ENCODE measurements around the gene TSACC. TPM values are rescaled to one million over a fixed set of nuclear protein-coding genes. Genes with fewer than 3 reads are reported as not detected.
"Not testable (repeated sequence)": the region's sequence is repeated elsewhere in the genome, so short reads cannot be mapped to it uniquely, and the experiment has no call there.

TSACC gene
- total RNA-seq, 1 donor from 2014 or later = 0.25 TPM

DNA sequence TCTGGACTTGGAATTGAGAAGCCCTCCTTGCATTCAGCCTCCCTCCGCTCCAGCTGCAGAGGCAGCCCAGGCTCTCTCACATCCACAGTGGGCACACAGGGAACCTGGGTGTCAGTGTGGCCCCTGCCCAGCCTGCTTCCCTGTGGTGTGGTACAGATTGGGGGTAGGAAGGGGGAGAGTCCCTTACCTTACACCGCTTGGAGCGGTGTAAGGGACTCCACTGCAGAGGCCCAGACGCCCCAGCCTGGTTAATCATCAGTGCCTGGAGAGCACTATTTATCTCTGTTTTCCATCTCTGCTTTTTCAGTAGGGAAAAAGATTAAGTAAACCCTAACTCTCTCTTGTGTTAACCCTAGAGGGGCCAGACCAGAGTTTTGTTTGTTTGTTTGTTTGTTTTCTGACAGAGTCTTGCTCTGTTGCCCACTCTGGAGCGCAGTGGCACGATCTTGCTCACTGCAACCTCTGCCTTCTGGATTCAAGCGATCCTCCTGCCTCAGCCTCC lies 29.9 kb downstream of the TSACC start:
- DNase-seq (ENCODE audit: low read depth) = no peak
- Histone ChIP-seq H3K27me3 (ENCODE audit: control insufficient read depth, insufficient read depth, low read length) (peaks cover 46% of the 10 kb centered on the region), H3K4me3 (ENCODE audit: low read depth, low read length) (no peak overlapping the region), H3K36me3 (ENCODE audit: control insufficient read depth, insufficient read depth, low read length) (no peaks in the 10 kb centered on the region)
- TF ChIP-seq CTCF (IDR thresholded peaks at IDR 0.05; ENCODE audit: insufficient read depth, low read length, poor library complexity, severe bottlenecking) = no peak

GRCh38 chr1:156368889-156369684 lies 30.8 kb downstream of the TSACC start, which contains the start of gene RHBG:
Gene RHBG, plus strand, starts transcription at chr1:156369211. Its CDS starts 39 bp downstream, at chr1:156369250.
- Histone ChIP-seq H3K36me3 (ENCODE audit: control insufficient read depth, insufficient read depth, low read length) (no peaks in the 10 kb centered on the region), H3K27me3 (ENCODE audit: control insufficient read depth, insufficient read depth, low read length) (peaks cover 46% of the 10 kb centered on the region), H3K4me3 (ENCODE audit: low read depth, low read length) (peak within 1 kb of the TSS; percentile 32)
- TF ChIP-seq CTCF (IDR thresholded peaks at IDR 0.05; ENCODE audit: insufficient read depth, low read length, poor library complexity, severe bottlenecking) = no peak
- no peak for DNase-seq (ENCODE audit: low read depth)

DNA sequence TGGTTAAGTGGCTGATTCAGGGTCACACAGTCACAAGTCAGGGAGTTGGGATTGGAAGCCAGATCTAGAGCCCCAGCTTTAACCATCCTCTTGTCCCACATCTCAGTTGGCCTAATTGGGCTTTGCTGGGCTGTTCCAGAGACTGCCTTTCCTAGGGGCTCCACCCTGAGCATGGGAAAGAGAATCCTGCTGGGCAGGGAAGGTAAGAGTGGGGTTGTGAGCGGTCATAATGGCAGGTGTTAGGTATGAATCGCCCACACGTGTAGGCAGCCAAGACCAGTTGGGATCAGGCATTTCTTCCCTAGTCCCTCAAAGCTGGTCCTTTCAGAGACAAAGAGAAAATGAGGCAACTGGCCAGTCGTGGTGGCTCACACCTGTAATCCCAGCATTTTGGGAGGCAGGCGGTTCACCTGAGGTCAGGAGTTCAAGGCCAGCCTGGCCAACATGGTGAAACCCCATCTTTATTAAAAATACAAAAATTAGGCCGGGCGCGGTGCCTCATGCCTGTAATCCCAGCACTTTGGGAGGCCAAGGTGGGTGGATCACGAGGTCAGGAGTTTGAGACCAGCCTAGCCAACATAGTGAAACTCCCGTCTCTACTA lies 31.5 kb downstream of the TSACC start:
- not testable (repeated sequence) for H3K36me3 ChIP-seq (ENCODE audit: control insufficient read depth, insufficient read depth, low read length); DNase-seq (ENCODE audit: low read depth); H3K4me3 ChIP-seq (ENCODE audit: low read depth, low read length)
- peaks cover 43% of the 10 kb centered on the region for H3K27me3 ChIP-seq (ENCODE audit: control insufficient read depth, insufficient read depth, low read length)

GRCh38 chr1:156371553-156372264 lies 33.4 kb downstream of the TSACC start:
- no peak for DNase-seq (ENCODE audit: low read depth)
- no peak overlapping the region for H3K4me3 ChIP-seq (ENCODE audit: low read depth, low read length)

DNA sequence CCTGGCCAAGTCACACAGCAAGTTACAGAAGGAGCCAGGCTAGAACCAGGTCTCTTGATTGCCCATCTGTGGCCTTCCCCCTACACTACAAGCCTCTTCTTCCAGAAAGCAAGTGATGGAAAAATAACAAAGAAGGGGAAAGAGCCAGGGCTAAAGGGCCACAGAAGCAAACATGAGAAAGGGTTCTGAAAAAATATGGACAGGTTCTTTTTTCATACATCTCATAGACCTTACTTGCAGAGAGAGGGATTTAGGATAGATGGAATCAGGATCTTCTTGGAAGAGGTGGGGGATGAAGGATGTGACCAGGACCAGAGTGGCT lies 33.9 kb downstream of the TSACC start:
- H3K27me3 ChIP-seq (ENCODE audit: control insufficient read depth, insufficient read depth, low read length) = peaks cover 31% of the 10 kb centered on the region
- no peaks in the 10 kb centered on the region for H3K36me3 ChIP-seq (ENCODE audit: control insufficient read depth, insufficient read depth, low read length)
- TF ChIP-seq CTCF (IDR thresholded peaks at IDR 0.05; ENCODE audit: insufficient read depth, low read length, poor library complexity, severe bottlenecking) = no peak
- no peak for DNase-seq (ENCODE audit: low read depth)
- H3K4me3 ChIP-seq (ENCODE audit: low read depth, low read length) = no peak overlapping the region

More at GRCh38 chr1:156371553-156372264, 33.4 kb downstream of the TSACC start:
- Histone ChIP-seq H3K36me3 (ENCODE audit: control insufficient read depth, insufficient read depth, low read length) (no peaks in the 10 kb centered on the region), H3K27me3 (ENCODE audit: control insufficient read depth, insufficient read depth, low read length) (peaks cover 31% of the 10 kb centered on the region)
- TF ChIP-seq CTCF (IDR thresholded peaks at IDR 0.05; ENCODE audit: insufficient read depth, low read length, poor library complexity, severe bottlenecking) = no peak

GRCh38 chr1:156372876-156373275 lies 34.5 kb downstream of the TSACC start:
- no peak overlapping the region for H3K4me3 ChIP-seq (ENCODE audit: low read depth, low read length)
- TF ChIP-seq CTCF (IDR thresholded peaks at IDR 0.05; ENCODE audit: insufficient read depth, low read length, poor library complexity, severe bottlenecking) = no peak
- no peaks in the 10 kb centered on the region for H3K36me3 ChIP-seq (ENCODE audit: control insufficient read depth, insufficient read depth, low read length)
- H3K27me3 ChIP-seq (ENCODE audit: control insufficient read depth, insufficient read depth, low read length) = peaks cover 26% of the 10 kb centered on the region
- no peak for DNase-seq (ENCODE audit: low read depth)

All from kidney epithelial cell (primary cell).